Limb (tissue), 2 donors: ENCODE results near the gene SLC39A3.
"Not testable (repeated sequence)": the region's sequence is repeated elsewhere in the genome, so short reads cannot be mapped to it uniquely, and the experiment has no call there.

ENCODE experiments used
- DNase-seq, 2 donors: peaks; one replicate each; pipeline ENCODE4 v3.0.0-alpha.2; 2016; ENCODE audit errors: extremely low spot score in 2 of 2

Gene SLC39A3

DNA sequence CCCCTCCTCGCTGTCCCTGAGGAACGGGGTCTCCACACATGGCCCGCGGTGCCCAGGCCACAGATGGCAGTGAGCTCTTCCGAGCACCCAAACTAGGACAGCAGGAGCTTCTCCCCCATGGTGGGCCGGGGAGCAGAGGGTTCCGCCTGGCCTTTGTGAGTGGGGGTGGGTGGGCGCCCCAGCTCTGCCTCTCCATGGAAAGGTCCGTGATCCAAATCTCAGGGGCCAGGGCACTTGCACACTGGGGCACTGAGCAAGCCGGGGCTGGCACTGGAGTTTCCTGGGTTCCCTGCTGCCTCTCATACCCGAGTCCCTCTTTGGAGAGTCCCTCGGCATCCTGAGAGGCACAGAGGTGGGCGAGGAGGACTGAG lies 16.5 kb downstream of the SLC39A3 start:
- DNase-seq = no peak

DNA sequence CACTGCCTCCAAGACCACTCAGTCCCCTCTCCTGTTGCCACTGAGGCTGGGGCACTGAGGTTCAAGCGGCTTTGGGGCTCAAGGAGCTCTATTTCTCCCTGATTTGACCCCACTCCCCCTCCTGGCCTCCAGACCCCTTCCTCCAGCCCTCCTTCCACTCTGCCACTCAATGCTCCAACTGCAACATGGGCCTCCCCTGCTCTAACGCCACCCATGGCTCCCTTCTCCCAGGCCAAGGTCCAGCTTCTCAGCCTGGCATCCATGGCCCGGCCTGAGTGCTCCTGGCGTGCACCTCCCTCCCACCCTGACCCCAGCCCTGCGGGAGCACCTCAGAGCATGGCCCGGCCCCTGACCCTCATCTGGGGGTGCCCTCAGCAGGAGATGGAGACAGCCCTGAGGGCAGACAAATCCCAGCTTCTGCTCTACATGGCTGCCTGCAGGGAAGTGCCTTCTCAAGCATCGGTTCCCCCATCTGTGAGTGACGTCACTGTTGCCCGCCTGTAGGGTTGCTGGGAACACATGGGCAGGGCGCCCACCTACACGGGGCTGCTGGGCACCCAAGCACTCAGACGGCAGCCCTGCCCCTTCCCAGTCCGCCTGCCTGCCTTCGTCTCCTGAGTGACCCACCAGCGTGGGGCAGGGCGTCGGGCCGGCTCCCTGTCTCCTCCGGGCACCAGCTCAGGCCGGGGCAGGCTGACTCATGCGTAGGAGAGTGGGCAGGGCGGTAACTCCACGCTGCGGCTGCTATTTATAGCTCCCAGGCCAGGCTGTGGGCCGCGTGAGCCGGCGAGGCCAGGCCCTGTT lies 17.1 kb downstream of the SLC39A3 start:
- DNase-seq = no peak

DNA sequence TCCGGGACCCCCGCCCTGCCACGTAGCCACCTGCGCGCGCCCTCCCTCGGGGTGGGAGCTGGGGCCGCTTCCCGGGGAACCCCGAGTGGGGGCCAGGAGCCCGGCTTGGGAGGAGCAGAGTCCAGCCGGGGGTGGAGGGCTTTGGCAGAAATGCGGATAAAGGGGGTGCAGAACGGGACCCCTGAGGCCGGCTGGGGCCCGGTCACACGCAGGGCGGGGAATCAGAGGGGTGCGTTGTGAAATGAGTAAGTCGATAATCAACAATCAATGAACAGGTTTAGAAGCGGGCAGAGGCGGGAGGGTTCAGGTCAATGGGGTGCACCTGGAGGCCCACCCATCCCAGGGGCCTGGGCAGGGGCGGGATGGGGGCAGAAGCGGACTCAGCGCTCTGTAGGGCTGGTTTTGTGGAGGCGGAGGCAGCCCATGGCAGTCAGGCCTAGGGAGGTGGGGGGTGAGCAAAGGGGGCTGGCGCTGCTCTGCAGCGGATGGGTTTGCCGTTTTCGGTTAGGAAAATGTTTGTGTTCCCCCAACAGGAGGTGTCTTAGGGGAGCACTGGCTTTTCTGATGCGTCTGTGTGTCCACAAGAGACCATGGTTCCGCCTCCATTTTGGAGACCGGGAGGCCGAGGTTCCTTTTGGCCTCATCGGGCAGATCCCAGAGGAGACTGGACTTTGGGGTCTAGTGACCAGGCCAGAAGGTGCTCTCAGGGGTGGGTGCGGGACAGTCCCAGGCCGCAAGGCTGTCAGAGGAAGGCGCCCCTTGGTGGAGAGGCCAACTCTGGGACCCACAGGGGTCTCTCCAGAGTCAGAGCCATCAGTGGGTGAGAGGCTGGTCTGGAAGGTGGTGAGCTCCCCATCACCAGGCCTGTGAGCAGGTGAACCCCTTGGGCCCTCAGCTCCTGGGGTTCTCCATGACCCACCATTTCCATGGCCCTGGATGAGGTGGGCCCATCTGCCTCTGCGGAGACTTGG lies 18.0 kb downstream of the SLC39A3 start:
- peak in 1 of 2 donors; percentile 44 for DNase-seq

DNA sequence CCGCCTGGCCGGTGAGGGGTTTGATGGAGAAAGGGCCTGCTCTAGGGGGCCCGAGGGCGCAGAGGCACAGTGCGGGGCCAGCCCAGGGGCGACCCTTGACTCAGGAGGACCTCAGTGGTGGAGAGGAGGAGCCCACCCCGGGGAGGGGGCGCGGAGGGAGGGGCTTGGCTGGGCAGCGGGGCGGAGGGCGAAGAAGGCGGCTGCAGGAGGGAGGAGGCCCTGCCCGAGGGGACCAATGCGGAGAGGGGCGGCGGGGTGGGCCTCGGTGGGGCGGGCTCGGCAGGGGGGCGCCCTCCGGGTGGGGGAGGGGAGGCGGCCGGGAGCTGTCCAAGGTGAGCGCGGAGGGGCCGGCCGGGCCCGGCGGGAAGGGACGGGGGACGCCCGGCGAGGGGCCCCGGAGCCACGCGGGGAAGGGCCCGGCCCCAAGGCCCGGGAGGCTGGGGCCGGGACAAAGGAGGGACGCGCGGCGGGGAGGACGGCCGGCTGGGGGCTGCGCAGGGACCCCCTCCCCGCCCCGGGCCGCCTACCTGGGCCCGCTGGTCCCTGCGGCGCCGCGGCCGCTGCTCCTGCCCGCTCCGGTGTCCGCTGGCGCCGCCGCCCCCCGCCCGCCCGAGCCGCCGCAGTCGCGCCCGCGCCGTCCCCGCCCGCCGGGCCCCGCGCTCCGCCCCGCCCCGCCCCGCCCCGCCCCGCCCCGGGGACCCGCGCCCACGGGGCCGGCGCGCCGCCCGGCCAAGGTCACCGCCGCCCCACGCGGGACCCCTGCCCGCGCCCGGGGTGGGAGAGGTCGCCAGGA lies 18.8 kb downstream of the SLC39A3 start, which contains the start of gene DIRAS1:
Gene DIRAS1 (minus strand): TSS at position 596 of the 793 bp plus-strand sequence. CDS start 3,566 bp downstream, outside the sequence.
- peak in 1 of 2 donors; percentile 65 for DNase-seq

DNA sequence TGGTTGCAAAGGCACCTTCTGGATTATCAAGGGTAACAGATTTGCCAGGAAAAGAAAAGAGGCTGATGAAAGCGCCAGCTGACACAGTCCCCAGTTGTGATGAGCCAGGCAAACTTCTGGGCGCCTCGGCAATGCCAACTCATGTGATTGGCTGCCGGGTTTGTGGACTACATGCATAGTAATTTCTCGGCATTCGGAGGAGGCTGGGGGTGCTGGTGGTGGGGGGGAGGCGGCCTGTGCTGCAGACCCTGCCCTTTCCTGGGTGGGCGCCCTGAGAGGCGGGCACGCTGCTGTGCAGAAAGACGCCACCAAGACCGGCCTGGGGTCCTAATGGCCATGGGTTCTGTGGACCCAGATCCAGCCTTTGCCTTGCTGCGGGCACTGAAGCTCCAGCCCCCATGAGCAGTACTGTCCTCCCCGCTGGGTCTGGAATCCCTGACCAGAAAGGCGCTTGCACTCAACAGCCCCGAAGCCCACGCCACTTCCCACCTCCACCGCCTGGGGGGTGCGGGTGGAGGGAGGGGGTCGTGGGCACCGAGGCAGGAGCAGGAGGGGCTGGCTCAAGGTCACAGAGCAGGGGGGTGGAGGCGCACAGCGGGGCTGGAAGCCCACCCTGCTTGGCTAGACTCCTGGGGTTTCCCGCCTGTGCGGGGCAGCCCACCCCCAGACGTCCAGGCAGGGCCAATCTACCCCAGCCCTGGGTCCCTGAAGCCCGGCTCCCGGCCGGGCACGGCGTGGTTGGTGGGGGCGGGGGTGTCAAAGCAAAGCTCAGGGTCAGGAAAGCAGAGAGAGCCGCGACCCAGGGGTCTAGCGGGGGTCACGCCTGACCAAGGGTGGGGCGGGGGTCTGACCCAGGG lies 19.7 kb downstream of the SLC39A3 start:
- DNase-seq = peak in 1 of 2 donors; percentile 47

DNA sequence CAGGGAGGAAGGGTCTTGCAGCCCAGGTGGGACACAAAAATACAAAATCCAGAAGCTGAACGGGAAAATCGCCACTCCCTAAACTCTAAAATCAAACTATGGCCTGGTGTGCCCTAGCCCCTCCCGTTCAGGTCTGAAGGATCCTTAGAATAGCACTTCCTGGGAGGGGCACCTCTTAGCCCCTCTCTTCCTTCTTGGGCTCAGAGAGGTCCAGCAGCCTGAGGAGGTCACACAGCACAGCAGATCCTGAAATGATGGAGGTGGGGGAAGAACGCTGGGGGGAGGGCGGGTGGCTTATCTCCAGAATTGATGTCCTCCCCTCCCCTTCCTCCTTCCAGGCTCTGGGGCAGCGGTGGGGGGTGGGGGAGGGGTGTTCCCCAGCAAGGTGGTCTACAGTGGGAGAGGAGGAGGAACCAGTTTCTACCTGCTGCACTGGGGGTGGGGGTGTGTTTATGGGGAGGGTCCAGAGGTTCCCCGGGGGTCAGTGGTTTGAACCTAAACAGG lies 20.5 kb downstream of the SLC39A3 start:
- DNase-seq = peak in 1 of 2 donors; percentile 25

DNA sequence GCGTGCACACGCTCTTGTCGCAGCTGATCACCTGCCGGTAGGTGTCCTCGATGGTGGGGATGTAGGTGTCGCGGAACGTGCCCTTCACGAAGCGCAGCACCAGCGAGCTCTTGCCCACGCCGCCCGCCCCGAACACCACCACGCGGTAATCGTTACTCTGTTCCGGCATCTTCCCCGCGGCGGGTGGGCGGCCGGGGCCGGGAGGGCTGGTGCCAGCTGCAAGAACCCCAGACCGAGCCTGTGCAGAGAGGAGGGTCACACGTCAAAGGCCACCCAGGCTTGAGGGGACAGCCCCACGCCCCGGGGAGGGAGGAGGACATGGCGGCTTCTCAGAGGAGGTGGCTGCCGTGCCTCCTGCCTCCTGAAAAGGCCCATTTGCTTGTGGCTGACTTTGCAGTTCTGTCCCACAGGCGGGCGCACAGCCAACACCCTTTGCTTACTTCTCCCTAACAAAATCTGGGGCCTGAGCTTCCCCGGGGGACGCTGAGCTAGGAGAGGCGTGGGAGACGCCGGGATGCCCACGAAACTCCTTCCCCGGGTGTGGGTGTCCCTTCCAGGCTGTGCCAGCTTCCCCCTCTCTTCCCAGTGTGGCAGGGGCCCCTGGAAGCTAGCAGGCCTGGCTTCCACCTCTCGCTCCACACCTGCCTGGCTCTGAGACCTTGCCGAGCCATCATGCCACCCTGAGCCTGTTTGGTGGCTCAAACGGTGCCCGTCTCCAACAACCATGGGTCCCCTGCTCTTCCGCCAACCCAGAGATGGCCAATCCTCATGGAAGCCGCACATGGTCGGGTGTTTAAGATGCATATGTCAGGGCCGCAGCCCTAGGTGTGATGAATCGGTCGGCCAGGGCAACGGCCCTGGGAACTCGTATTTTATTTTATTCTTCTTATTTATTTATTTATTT lies 21.9 kb downstream of the SLC39A3 start:
- no peak for DNase-seq

DNA sequence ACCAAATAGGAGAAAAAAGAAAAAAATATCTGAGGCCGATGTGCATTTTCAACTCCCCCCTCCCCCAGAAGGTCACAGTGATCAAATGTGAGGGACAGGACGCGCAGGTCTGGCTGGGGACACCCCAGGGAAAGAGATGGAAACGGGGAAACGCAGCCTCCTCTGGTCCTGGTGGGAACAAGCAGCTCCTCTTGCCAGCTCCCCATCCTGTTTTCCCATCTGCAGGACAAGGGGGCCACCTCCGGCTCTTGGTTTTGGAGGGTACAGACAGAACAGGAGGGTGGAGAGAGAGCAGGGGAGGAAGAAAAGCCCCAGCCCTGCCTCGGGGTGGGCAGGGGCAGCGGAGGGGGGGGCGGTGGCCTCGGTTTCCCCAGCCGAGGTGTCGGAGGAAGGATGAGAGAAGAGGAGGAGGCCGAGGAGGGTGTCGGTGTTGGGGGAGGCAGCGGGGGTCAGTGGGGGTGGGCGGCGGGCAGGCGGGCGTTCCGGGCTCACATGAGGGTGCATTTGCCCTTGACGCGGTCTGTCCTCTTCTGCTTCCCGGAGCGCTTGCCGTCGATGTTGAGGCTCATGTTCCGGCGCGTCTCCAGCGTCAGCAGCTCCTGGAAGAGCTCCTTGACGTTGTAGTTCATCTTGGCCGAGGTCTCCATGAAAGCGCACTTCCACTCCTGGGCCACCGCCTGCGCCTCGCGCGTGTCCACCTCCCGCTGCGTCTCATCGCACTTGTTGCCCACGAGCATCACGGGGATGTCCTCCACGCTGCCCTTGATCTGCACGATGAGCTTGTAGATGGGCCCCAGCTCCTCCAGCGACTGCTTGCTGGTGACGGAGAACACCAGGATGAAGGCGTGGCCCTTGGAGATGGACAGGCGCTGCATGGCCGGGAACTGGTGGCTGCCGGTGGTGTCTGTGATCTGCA lies 22.8 kb downstream of the SLC39A3 start:
- DNase-seq = no peak

DNA sequence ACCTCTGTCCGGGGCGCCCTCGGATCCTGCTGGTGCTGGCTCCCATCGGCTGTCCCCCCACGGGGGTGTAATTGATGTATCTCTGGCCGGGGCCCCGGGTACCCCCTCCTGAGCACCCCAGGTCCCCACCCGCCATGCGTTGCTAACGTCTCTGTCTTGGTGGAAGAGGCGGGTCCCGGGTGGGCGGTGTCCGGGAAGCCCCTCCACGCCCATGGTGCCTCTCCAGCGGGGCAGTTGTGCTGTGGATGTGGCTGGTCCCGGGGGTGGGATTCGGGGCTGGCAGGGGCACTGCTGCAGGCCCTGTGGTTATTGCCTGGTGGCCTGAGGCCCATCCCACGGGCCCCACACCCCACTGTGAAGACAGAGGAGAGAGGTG lies 23.6 kb downstream of the SLC39A3 start:
- DNase-seq = no peak

DNA sequence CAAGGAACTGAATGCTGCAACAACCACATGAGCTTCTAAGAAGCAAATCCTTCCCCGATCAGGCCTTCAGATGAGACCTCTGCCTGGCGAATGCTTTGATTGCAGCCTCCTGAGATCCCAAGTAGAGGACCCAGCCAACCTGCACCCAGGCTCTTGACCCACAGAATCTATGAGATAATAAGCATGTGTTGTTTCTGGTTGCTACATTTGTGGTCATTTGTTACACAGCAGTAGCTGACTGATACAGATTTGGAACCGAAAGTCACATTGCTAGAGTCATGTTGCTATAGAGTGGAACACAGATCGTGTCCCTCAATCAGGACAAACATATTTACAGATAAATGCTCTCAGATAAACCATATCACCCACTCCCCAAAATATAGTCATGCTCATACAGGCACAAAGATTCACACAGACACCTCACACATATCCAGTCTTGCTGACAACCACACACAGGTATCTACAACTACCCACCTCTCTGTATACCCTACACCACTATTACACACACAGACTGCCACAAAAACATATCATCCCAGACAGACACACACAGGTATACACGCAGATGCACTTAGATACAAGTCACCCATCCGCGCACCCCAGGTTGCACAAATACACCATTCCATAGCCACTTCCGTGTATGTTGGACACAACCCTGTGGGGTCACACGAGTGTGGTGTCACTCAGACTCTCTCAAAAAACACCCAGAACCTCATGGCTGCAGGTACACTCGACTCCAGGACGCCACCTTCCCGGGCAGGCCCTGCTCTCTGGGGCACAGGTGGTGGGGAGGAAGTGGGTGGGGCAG lies 24.1 kb downstream of the SLC39A3 start:
- no peak for DNase-seq

DNA sequence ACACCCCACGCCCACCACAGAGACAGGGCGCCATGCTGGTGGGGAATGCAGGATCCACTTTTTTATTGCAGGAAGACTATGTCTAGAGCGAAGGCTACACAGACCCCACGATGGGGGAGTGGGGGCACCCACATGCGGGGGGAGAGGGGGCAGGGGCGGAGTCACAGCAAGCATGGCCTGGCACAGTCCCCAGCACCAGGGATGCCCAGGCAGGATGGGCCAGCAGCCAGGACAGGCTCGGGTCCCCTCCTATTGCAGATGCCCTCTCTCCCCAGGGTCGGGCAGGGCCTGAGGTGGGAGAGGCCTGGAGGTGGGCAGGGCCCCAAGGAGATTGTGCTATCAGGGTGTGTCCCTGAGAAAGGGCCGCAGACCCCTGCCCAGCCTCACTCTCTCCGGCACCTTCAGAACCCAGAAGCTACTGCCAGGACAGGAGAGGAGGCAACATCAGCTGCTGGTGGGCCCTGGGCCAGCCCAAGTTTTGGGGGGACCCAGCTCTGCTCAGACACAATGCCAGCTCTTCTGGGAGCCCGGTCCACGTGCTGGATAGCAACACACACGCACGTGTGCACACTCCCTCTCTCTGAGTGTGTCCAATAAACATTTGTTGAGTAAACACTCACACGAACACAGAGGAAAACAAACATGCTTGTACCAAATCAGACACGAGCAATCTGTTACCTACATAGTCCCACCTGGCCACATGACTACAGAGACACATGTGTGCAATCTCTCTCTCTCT lies 25.1 kb downstream of the SLC39A3 start:
- no peak for DNase-seq

DNA sequence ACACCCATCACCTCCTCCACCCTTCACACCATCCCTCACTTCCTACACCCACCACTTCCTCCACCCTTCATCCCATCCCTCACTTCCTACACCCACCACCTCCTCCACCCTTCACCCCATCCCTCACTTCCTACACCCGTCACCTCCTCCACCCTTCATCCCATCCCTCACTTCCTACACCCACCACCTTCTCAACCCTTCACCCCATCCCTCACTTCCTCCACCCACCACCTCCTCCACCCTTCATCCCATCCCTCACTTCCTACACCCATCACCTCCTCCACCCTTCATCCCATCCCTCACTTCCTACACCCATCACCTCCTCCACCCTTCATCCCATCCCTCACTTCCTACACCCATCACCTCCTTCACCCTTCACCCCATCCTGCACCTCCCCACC lies 25.7 kb downstream of the SLC39A3 start:
- not testable (repeated sequence) for DNase-seq

DNA sequence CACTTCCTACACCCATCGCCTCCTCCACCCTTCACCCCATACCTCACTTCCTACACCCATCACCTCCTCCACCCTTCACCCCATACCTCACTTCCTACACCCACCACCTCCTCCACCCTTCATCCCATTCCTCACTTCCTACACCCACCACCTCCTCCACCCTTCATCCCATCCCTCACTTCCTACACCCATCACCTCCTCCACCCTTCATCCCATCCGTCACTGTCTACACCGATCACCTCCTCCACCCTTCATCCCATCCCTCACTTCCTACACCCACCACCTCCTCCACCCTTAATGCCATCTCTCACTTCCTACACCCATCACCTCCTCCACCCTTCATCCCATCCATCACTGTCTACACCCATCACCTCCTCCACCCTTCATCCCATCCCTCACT lies 26.6 kb downstream of the SLC39A3 start:
- not testable (repeated sequence) for DNase-seq

DNA sequence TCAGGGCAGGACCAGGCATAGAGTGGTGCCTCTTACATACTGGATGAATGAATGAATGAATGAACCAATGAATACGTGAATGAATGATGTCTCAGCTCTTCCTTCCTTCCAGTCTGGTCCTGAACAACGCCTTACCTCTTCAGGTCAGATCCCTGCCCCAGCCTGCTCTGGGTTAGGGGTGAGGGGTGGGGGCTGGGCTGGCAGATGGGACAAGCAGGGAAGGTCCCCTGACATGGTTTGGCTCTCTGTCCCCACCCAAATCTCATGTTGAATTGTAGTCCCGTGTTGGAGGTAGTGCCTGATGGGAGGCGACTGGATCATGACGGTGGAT lies 28.0 kb downstream of the SLC39A3 start:
- DNase-seq = peak in 1 of 2 donors; percentile 16

DNA sequence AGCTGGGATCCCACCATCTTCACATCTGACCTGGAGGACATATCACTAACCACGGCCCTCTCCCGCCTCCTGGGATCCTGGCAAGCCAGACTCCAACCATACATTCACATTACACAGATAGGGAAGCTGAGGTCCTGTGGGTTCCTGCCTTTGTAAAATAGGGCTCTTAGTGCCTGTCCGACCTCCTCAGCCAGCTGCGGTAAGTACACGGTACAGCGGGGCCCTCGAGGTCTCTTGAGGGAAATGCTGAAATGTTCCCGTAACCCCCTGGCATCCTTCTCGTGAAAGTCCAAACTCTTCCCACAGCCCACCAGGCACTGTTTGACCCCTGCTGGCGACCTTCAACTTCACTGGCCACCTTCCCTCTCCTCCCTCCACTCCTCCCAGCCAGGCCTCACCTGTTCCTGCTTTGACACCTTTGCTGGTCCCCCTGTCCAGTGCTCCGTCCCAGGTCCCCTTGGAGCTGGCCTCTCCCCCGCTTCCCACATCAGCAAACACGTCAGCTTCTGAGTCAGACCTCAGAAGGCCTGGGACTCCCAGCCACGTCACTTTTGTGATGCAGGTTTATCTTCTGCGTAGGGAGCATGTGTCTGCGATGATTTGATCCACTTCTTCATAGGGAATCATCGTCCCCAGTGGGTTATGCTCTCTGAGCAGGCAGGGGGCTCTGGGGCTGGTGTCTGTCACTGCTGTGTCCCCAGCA lies 28.5 kb downstream of the SLC39A3 start:
- no peak for DNase-seq

DNA sequence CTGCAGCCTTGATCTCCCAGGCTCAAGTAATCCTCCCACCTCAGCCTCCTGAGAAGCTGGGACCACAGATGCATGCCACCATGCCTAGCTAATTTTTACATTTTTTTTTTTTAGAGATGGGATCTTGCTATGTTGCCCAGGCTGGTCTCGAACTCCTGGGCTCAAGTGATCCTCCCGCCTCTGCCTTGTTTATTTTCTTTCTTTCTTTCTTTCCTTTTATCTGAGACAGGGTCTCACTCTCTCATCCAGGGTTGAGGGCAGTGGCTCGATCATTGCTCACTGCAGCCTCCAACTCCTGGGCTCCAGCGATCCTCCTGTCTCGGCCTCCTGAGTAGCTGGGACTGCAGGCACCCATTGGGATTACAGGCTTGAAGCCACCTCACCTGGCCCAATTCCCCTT lies 33.6 kb downstream of the SLC39A3 start:
- no peak for DNase-seq
